Chondrocyte (in vitro differentiated cells): Measurements from ENCODE around the gene LYRM7. TPM values are rescaled to one million over a fixed set of nuclear protein-coding genes. Genes with fewer than 3 reads are reported as not detected.

Experiments used
- DNase-seq: peaks from one replicate; pipeline ENCODE4 v3.0.0; 2021; ENCODE audit warnings: mixed read lengths, low spot score
- H3K27ac Mint-ChIP-seq: one replicate; pipeline ENCODE4 v1.8.0; 2021; ENCODE audit warnings: mild to moderate bottlenecking, moderate library complexity, mixed read lengths; ENCODE audit not compliant: unreplicated experiment
- H3K27me3 Mint-ChIP-seq: 2 replicates; pipeline ENCODE4 v1.8.0; 2021; ENCODE audit warnings: low read depth, mixed read lengths
- H3K36me3 Mint-ChIP-seq: 2 replicates; pipeline ENCODE4 v1.8.0; 2021; ENCODE audit warnings: low read depth, mixed read lengths
- H3K4me1 Mint-ChIP-seq: 2 replicates; pipeline ENCODE4 v1.8.0; 2021; ENCODE audit warnings: low read depth, mild to moderate bottlenecking, mixed read lengths
- H3K4me3 Mint-ChIP-seq: one replicate; pipeline ENCODE4 v1.8.0; 2021; ENCODE audit warnings: mild to moderate bottlenecking, moderate library complexity, mixed read lengths; ENCODE audit not compliant: unreplicated experiment
- H3K9me3 Mint-ChIP-seq: 2 replicates; pipeline ENCODE4 v1.8.0; 2021; ENCODE audit warnings: low read depth, mixed read lengths
- CTCF ChIP-seq: fragments of 200-600 bp; sonication (generic); IDR thresholded peaks from 2 replicates; pipeline ENCODE4 v1.5.0; 2021; ENCODE audit warnings: antibody characterized with exemption, mild to moderate bottlenecking, moderate library complexity
- total RNA-seq: library from RNA; stranded (reverse); gene quantifications from 3 replicates; pipeline ENCODE4 v1.2.1, GENCODE V29; 2021

Gene LYRM7
- total RNA-seq, 1 donor from 2014 or later = 10.1 TPM

- Mint-ChIP-seq H3K36me3 (no peaks in the 10 kb centered on the region), H3K27me3 (no peaks in the 10 kb centered on the region), H3K9me3 (no peaks in the 10 kb centered on the region), H3K4me3 (no peak overlapping the region), H3K4me1 (peaks cover 7% of the 10 kb centered on the region), H3K27ac (no peak overlapping the region)
- no peak for DNase-seq
- no peak for TF ChIP-seq CTCF
Observed at GRCh38 chr5:131211669-131212068, 40.9 kb downstream of the LYRM7 start.

- H3K27me3 Mint-ChIP-seq = no peaks in the 10 kb centered on the region
- H3K4me1 Mint-ChIP-seq = peaks cover 7% of the 10 kb centered on the region
- TF ChIP-seq CTCF = no peak
- no peak overlapping the region for H3K27ac Mint-ChIP-seq
- no peak overlapping the region for H3K4me3 Mint-ChIP-seq
- no peaks in the 10 kb centered on the region for H3K9me3 Mint-ChIP-seq
- no peaks in the 10 kb centered on the region for H3K36me3 Mint-ChIP-seq
- DNase-seq = no peak
Observed at GRCh38 chr5:131212471-131213021, 41.8 kb downstream of the LYRM7 start.

GRCh38 chr5:131214609-131215227 lies 44.0 kb downstream of the LYRM7 start:
- H3K9me3 Mint-ChIP-seq = no peaks in the 10 kb centered on the region
- no peaks in the 10 kb centered on the region for H3K27me3 Mint-ChIP-seq
- no peak overlapping the region for H3K4me3 Mint-ChIP-seq
- no peak overlapping the region for H3K27ac Mint-ChIP-seq
- TF ChIP-seq CTCF = no peak
- no peaks in the 10 kb centered on the region for H3K36me3 Mint-ChIP-seq
- H3K4me1 Mint-ChIP-seq = peaks cover 17% of the 10 kb centered on the region
- DNase-seq = no peak

- Mint-ChIP-seq H3K27me3 (no peaks in the 10 kb centered on the region), H3K9me3 (no peaks in the 10 kb centered on the region), H3K36me3 (no peaks in the 10 kb centered on the region), H3K4me1 (peaks cover 25% of the 10 kb centered on the region), H3K4me3 (no peak overlapping the region), H3K27ac (no peak overlapping the region)
- TF ChIP-seq CTCF = no peak
- no peak for DNase-seq
Observed at GRCh38 chr5:131217791-131218190, 47.0 kb downstream of the LYRM7 start.

- H3K9me3 Mint-ChIP-seq = no peaks in the 10 kb centered on the region
- H3K4me3 Mint-ChIP-seq = no peak overlapping the region
- H3K27ac Mint-ChIP-seq = no peak overlapping the region
- no peak for TF ChIP-seq CTCF
- no peaks in the 10 kb centered on the region for H3K27me3 Mint-ChIP-seq
- no peaks in the 10 kb centered on the region for H3K36me3 Mint-ChIP-seq
- peaks cover 25% of the 10 kb centered on the region for H3K4me1 Mint-ChIP-seq
- DNase-seq = no peak
Observed at GRCh38 chr5:131218392-131218791, 47.6 kb downstream of the LYRM7 start.
